T-cell (primary cell): ENCODE data around the gene LTBP3. TPM values are rescaled to one million over a fixed set of nuclear protein-coding genes. Genes with fewer than 3 reads are reported as not detected.

Source experiments
- ATAC-seq, 4 experiments: fragments of 200-7000 bp in 3 of 4; fragments of 150-1000 bp in 1 of 4; cut with Tn5 transposase; replicated peaks in 1 of 4; 1 replicate in 3 of 4; 2 replicates in 1 of 4; pipeline ENCODE4 v1.10.0; 2021; ENCODE audit warnings: moderate library complexity in 3 of 4, mild to moderate bottlenecking in 2 of 4, moderate number of reproducible peaks in 1 of 4
- CTCF ChIA-PET, 2 donors: fragments of 300-600 bp; sonication (Branson Sonifier 250); formaldehyde crosslinking; loops; one replicate each; lab custom pipeline; 2022; ENCODE audit warnings: antibody characterized with exemption in 2 of 2; lab: Charles Lee
- POLR2A ChIA-PET, 2 donors: fragments of 300-600 bp; sonication (Branson Sonifier 250); formaldehyde crosslinking; loops; one replicate each; lab custom pipeline; 2022; ENCODE audit warnings: antibody characterized with exemption in 2 of 2; lab: Charles Lee
- DNase-seq, 35 experiments: peaks; one replicate each; pipeline versions ENCODE4 v3.0.0 to v3.0.0-alpha.2; 2013 to 2023
- H3K27ac ChIP-seq: one replicate; pipeline ENCODE4 v1.5.1; 2013; ENCODE audit warnings: low read length
- H3K27me3 ChIP-seq, 2 experiments: replicated peaks in 1 of 2; 1 replicate in 1 of 2; 2 replicates in 1 of 2; pipeline versions ENCODE4 v1.6.1 to v1.7.0; 2013; ENCODE audit warnings: low read length in 1 of 2, mixed read lengths in 1 of 2; ENCODE audit not compliant: control insufficient read depth in 2 of 2, insufficient read depth in 2 of 2; ENCODE audit errors: extremely low read depth in 1 of 2
- H3K36me3 ChIP-seq, 2 donors: 1 replicate in 1 of 2; 2 replicates in 1 of 2; pipeline versions ENCODE4 v1.6.1 to v1.7.0; 2013; ENCODE audit warnings: low read length in 1 of 2; ENCODE audit not compliant: control insufficient read depth in 2 of 2, insufficient read depth in 1 of 2; ENCODE audit errors: extremely low read depth in 1 of 2
- H3K4me1 ChIP-seq, 2 experiments: 1 replicate in 1 of 2; 2 replicates in 1 of 2; pipeline versions ENCODE4 v1.6.1 to v1.7.0; 2013; ENCODE audit warnings: low read length in 2 of 2, mixed read lengths in 1 of 2; ENCODE audit not compliant: insufficient read depth in 2 of 2, control insufficient read depth in 1 of 2; ENCODE audit errors: extremely low read depth in 1 of 2
- H3K4me3 ChIP-seq, 2 donors: 1 replicate in 1 of 2; 2 replicates in 1 of 2; pipeline versions ENCODE4 v1.5.1 to v1.7.0; 2013; ENCODE audit warnings: mild to moderate bottlenecking in 2 of 2, low read length in 1 of 2, moderate library complexity in 1 of 2; ENCODE audit not compliant: control insufficient read depth in 1 of 2; ENCODE audit errors: extremely low read depth in 1 of 2
- H3K9me3 ChIP-seq: 2 replicates; pipeline ENCODE4 v1.7.0; 2013
- H3K27ac Mint-ChIP-seq, 2 donors: one replicate each; pipeline ENCODE4 v1.8.0; 2020 to 2021; ENCODE audit warnings: mild to moderate bottlenecking in 2 of 2, mixed read lengths in 2 of 2
- H3K27me3 Mint-ChIP-seq, 2 donors: one replicate each; pipeline ENCODE4 v1.8.0; 2021 to 2022; ENCODE audit warnings: mixed read lengths in 2 of 2
- H3K36me3 Mint-ChIP-seq: one replicate; pipeline ENCODE4 v1.8.0; 2021; ENCODE audit warnings: mixed read lengths
- H3K4me1 Mint-ChIP-seq, 3 donors: one replicate each; pipeline ENCODE4 v1.8.0; 2020 to 2022; ENCODE audit warnings: mixed read lengths in 3 of 3, mild to moderate bottlenecking in 1 of 3
- H3K4me3 Mint-ChIP-seq, 3 donors: one replicate each; pipeline ENCODE4 v1.8.0; 2020 to 2022; ENCODE audit warnings: mild to moderate bottlenecking in 3 of 3, mixed read lengths in 3 of 3, moderate library complexity in 3 of 3
- H3K9me3 Mint-ChIP-seq, 3 donors: one replicate each; pipeline ENCODE4 v1.8.0; 2020 to 2022; ENCODE audit warnings: mixed read lengths in 3 of 3
- WGBS: methylation state at CpG from one replicate; pipeline ENCODE4 v1.1.5; 2013; ENCODE audit warnings: missing lambda C conversion rate; ENCODE audit not compliant: insufficient coverage; 5-methylcytosine and 5-hydroxymethylcytosine counted together
- total RNA-seq, 35 experiments: library from RNA in 6 of 35; stranded (reverse) in 6 of 35; fragments of 120-200 nt in 1 of 35; gene quantifications; one replicate each; pipeline versions ENCODE4 v1.2.1 to v1.2.4 and lab custom pipeline; 2013 to 2026

LTBP3 gene
- total RNA-seq, 5 donors from 2014 or later (not counting 1 experiment from before 2014, with no cell fraction given): 200 to 364 (median 284) TPM

GRCh38 chr11:65577756-65578109 lies 19.6 kb upstream of the LTBP3 start:
- Mint-ChIP-seq H3K27ac (peak overlapping the region; percentile 76 to 88), H3K36me3 (peaks cover 12% of the 10 kb centered on the region), H3K9me3 (no peaks in the 10 kb centered on the region), H3K4me3 (peak overlapping the region; percentile 26 to 98 (median 60)), H3K4me1 (peaks cover 39 to 48% (median 46%) of the 10 kb centered on the region in 3 donors), H3K27me3 (no peaks in the 10 kb centered on the region)
- DNase-seq (no peak), ATAC-seq (no peak)
- H3K9me3 ChIP-seq: no peaks in the 10 kb centered on the region
- ChIA-PET POLR2A (no interaction called here), CTCF (interaction anchor here in 1 of 2 donors (0.5 to 1.8 kb wide), 3 partner anchors 10 to 58 kb away, joined by 4 to 6 read pairs (median 4); no protein-coding TSS in a partner anchor)
- 67% methylated on average over 8 of the region's 8 CpGs for WGBS
- peak overlapping the region; percentile 43 for H3K27ac ChIP-seq
- no peaks in the 10 kb centered on the region for H3K27me3 ChIP-seq
- H3K36me3 ChIP-seq: peaks cover 10 to 40% of the 10 kb centered on the region in 2 donors
- peaks cover 17 to 58% of the 10 kb centered on the region in 2 experiments for H3K4me1 ChIP-seq
- peak overlapping the region; percentile 73 to 78 for H3K4me3 ChIP-seq

GRCh38 chr11:65576867-65577755 lies 19.0 kb upstream of the LTBP3 start:
- Histone ChIP-seq H3K36me3 (peaks cover 10 to 34% of the 10 kb centered on the region in 2 donors), H3K4me3 (peak overlapping the region; percentile 73 to 78), H3K27me3 (no peaks in the 10 kb centered on the region), H3K4me1 (peaks cover 17 to 61% of the 10 kb centered on the region in 2 experiments), H3K9me3 (no peaks in the 10 kb centered on the region), H3K27ac (peak overlapping the region; percentile 43)
- no peaks in the 10 kb centered on the region for H3K27me3 Mint-ChIP-seq
- peak overlapping the region; percentile 80 to 98 (median 84) for H3K4me3 Mint-ChIP-seq
- 27% methylated on average over 16 of the region's 18 CpGs for WGBS
- peak overlapping the region; percentile 86 to 88 for H3K27ac Mint-ChIP-seq
- peaks cover 12% of the 10 kb centered on the region for H3K36me3 Mint-ChIP-seq
- ChIA-PET CTCF (interaction anchor here (0.5 to 1.8 kb wide), 6 partner anchors 11 to 70 kb away, joined by 3 to 6 read pairs (median 4); no protein-coding TSS in a partner anchor), POLR2A (interaction anchor here in 1 of 2 donors (0.6 kb wide), 1 partner anchor 10 kb away, joined by 7 read pairs; no protein-coding TSS in a partner anchor)
- H3K4me1 Mint-ChIP-seq: peaks cover 41 to 50% (median 45%) of the 10 kb centered on the region in 3 donors
- no peaks in the 10 kb centered on the region for H3K9me3 Mint-ChIP-seq
- DNase-seq (peak in 6 of 35 experiments; percentile 22 to 52 (median 35)), ATAC-seq (no peak)

- peak overlapping the region; percentile 86 for H3K27ac Mint-ChIP-seq
- H3K36me3 Mint-ChIP-seq: peaks cover 12% of the 10 kb centered on the region
- no peaks in the 10 kb centered on the region for H3K27me3 ChIP-seq
- H3K4me1 Mint-ChIP-seq: peaks cover 48 to 58% (median 51%) of the 10 kb centered on the region in 3 donors
- ChIA-PET POLR2A (interaction anchor here (0.5 to 0.7 kb wide), 2 partner anchors 10 to 30 kb away, joined by 3 to 4 read pairs; no protein-coding TSS in a partner anchor), CTCF (interaction anchor here (0.5 to 1.8 kb wide), 8 partner anchors 10 to 69 kb away, joined by 3 to 7 read pairs (median 4); partner anchors contain the start of gene PCNX3 (in 1 of the 2))
- H3K27ac ChIP-seq: peak overlapping the region; percentile 43
- H3K9me3 Mint-ChIP-seq: no peaks in the 10 kb centered on the region
- H3K4me3 ChIP-seq: peak overlapping the region; percentile 73 to 78
- no peaks in the 10 kb centered on the region for H3K27me3 Mint-ChIP-seq
- H3K9me3 ChIP-seq: no peaks in the 10 kb centered on the region
- ATAC-seq (peak in 1 of 4 experiments; percentile 0), DNase-seq (no peak)
- peaks cover 25 to 68% of the 10 kb centered on the region in 2 experiments for H3K4me1 ChIP-seq
- 2% methylated on average over 21 of the region's 26 CpGs for WGBS
- H3K36me3 ChIP-seq: peaks cover 10 to 27% of the 10 kb centered on the region in 2 donors
- H3K4me3 Mint-ChIP-seq: peak overlapping the region; percentile 80 to 98 (median 84)
Observed at GRCh38 chr11:65576232-65576866, 18.2 kb upstream of the LTBP3 start.

GRCh38 chr11:65575568-65576231 lies 17.5 kb upstream of the LTBP3 start, which contains the start of gene EHBP1L1:
EHBP1L1 (plus strand) TSS chr11:65576053; CDS start chr11:65576303, 250 bp downstream.
- DNase-seq: peak; percentile 51 to 87 (median 71)
- 0% methylated on average over 48 of the region's 69 CpGs for WGBS
- peaks cover 54 to 64% (median 58%) of the 10 kb centered on the region in 3 donors for H3K4me1 Mint-ChIP-seq

GRCh38 chr11:65574811-65575567 lies 16.8 kb upstream of the LTBP3 start:
- no peaks in the 10 kb centered on the region for H3K27me3 Mint-ChIP-seq
- H3K4me3 Mint-ChIP-seq: peak overlapping the region; percentile 87 to 98 (median 93)
- no peaks in the 10 kb centered on the region for H3K9me3 Mint-ChIP-seq
- H3K27me3 ChIP-seq: no peaks in the 10 kb centered on the region
- WGBS: 1% methylated on average over 14 of the region's 28 CpGs
- peaks cover 10 to 15% of the 10 kb centered on the region in 2 donors for H3K36me3 ChIP-seq
- H3K27ac Mint-ChIP-seq: peak overlapping the region; percentile 93 to 96
- H3K27ac ChIP-seq: peak overlapping the region; percentile 86
- peaks cover 57 to 66% (median 64%) of the 10 kb centered on the region in 3 donors for H3K4me1 Mint-ChIP-seq
- ChIA-PET CTCF (interaction anchor here (0.5 to 1.8 kb wide), 6 partner anchors 9 to 243 kb away, joined by 3 to 7 read pairs (median 4); partner anchors contain the start of gene PCNX3 (in 1 of the 2)), POLR2A (interaction anchor here in 1 of 2 donors (0.6 kb wide), 1 partner anchor 28 kb away, joined by 3 read pairs; no protein-coding TSS in a partner anchor)
- H3K4me3 ChIP-seq: peak overlapping the region; percentile 63 to 79
- peaks cover 11% of the 10 kb centered on the region for H3K36me3 Mint-ChIP-seq
- ATAC-seq (peak; percentile 4 to 10 (median 6)), DNase-seq (peak in 14 of 35 experiments; percentile 24 to 72 (median 40))
- peaks cover 31 to 78% of the 10 kb centered on the region in 2 experiments for H3K4me1 ChIP-seq
- H3K9me3 ChIP-seq: no peaks in the 10 kb centered on the region

More at GRCh38 chr11:65575568-65576231, 17.5 kb upstream of the LTBP3 start, which contains the start of gene EHBP1L1:
- ATAC-seq: peak; percentile 43 to 54 (median 47)
- H3K27ac Mint-ChIP-seq: peak within 1 kb of the TSS; percentile 93 to 96
- H3K9me3 Mint-ChIP-seq: no peaks in the 10 kb centered on the region
- CTCF ChIA-PET: interaction anchor here (0.5 to 1.8 kb wide), 6 partner anchors 9 to 242 kb away, joined by 3 to 7 read pairs (median 4); partner anchors contain the start of gene PCNX3 (in 1 of the 2)
- H3K36me3 Mint-ChIP-seq: peaks cover 12% of the 10 kb centered on the region
- H3K4me3 ChIP-seq: peak within 1 kb of the TSS; percentile 78 to 79
- H3K27me3 ChIP-seq: no peaks in the 10 kb centered on the region
- peak within 1 kb of the TSS; percentile 86 for H3K27ac ChIP-seq
- peak within 1 kb of the TSS; percentile 87 to 98 (median 93) for H3K4me3 Mint-ChIP-seq
- POLR2A ChIA-PET: interaction anchor here (0.5 to 0.7 kb wide), 3 partner anchors 10 to 29 kb away, joined by 3 to 4 read pairs (median 3); no protein-coding TSS in a partner anchor
- H3K9me3 ChIP-seq: no peaks in the 10 kb centered on the region
- no peaks in the 10 kb centered on the region for H3K27me3 Mint-ChIP-seq
- H3K4me1 ChIP-seq: peaks cover 31 to 75% of the 10 kb centered on the region in 2 experiments
- peaks cover 10 to 22% of the 10 kb centered on the region in 2 donors for H3K36me3 ChIP-seq
